ENCODE results near the gene USP47.

USP47 gene

GRCh38 chr11:11937433-11937832 is 95.7 kb downstream of the USP47 start:
- no peak for DNase-seq (ENCODE audit: low read depth, low spot score)

GRCh38 chr11:11937957-11938356 is 96.2 kb downstream of the USP47 start:
- no peak for DNase-seq (ENCODE audit: low read depth, low spot score)

GRCh38 chr11:11940551-11940950 is 98.8 kb downstream of the USP47 start:
- no peak for DNase-seq (ENCODE audit: low read depth, low spot score)

- DNase-seq (ENCODE audit: low read depth, low spot score), result no peak
Measured at GRCh38 chr11:11942668-11943067, 100.9 kb downstream of the USP47 start.

- DNase-seq (ENCODE audit: low read depth, low spot score), result no peak
Measured at GRCh38 chr11:11944444-11944843, 102.7 kb downstream of the USP47 start.

- DNase-seq (ENCODE audit: low read depth, low spot score), result no peak
Measured at GRCh38 chr11:11946180-11946579, 104.4 kb downstream of the USP47 start.

GRCh38 chr11:11946878-11947277 is 105.1 kb downstream of the USP47 start:
- DNase-seq (ENCODE audit: low read depth, low spot score), result no peak

GRCh38 chr11:11947825-11948224 is 106.1 kb downstream of the USP47 start:
- DNase-seq (ENCODE audit: low read depth, low spot score), result no peak

- DNase-seq (ENCODE audit: low read depth, low spot score), result no peak
Measured at GRCh38 chr11:11948242-11948947, 106.6 kb downstream of the USP47 start.

GRCh38 chr11:11949482-11949881 is 107.7 kb downstream of the USP47 start:
- no peak for DNase-seq (ENCODE audit: low read depth, low spot score)

- no peak for DNase-seq (ENCODE audit: low read depth, low spot score)
Measured at GRCh38 chr11:11952036-11952435, 110.3 kb downstream of the USP47 start.

- no peak for DNase-seq (ENCODE audit: low read depth, low spot score)
Measured at GRCh38 chr11:11956006-11956405, 114.2 kb downstream of the USP47 start.

- DNase-seq (ENCODE audit: low read depth, low spot score), result no peak
Measured at GRCh38 chr11:11958403-11959231, 116.8 kb downstream of the USP47 start.

- no peak for DNase-seq (ENCODE audit: low read depth, low spot score)
Measured at GRCh38 chr11:11959601-11960000, 117.8 kb downstream of the USP47 start.

GRCh38 chr11:11960687-11961086 is 118.9 kb downstream of the USP47 start:
- DNase-seq (ENCODE audit: low read depth, low spot score), result no peak

- no peak for DNase-seq (ENCODE audit: low read depth, low spot score)
Measured at GRCh38 chr11:11961399-11962028, 119.7 kb downstream of the USP47 start.

GRCh38 chr11:11963067-11963466 is 121.3 kb downstream of the USP47 start:
- DNase-seq (ENCODE audit: low read depth, low spot score), result no peak

- DNase-seq (ENCODE audit: low read depth, low spot score), result no peak
Measured at GRCh38 chr11:11963842-11964773, 122.3 kb downstream of the USP47 start.

GRCh38 chr11:11964774-11965150 is 123.0 kb downstream of the USP47 start:
- no peak for DNase-seq (ENCODE audit: low read depth, low spot score)

GRCh38 chr11:11965192-11965591 is 123.4 kb downstream of the USP47 start:
- no peak for DNase-seq (ENCODE audit: low read depth, low spot score)

- no peak for DNase-seq (ENCODE audit: low read depth, low spot score)
Measured at GRCh38 chr11:11965656-11966353, 124.0 kb downstream of the USP47 start.

Data from astrocyte of the hippocampus (primary cell).